Measurements from ENCODE around the gene SDR42E2. TPM values are rescaled to one million over a fixed set of nuclear protein-coding genes. Genes with fewer than 3 reads are reported as not detected.
A peak's percentile ranks its signal among the peaks of the same experiment; 100 is the strongest.
"Not testable (repeated sequence)": the region's sequence is repeated elsewhere in the genome, so short reads cannot be mapped to it uniquely, and the experiment has no call there.

Gene SDR42E2
- total RNA-seq, 1 donor from 2014 or later, result 0.26 TPM

DNA sequence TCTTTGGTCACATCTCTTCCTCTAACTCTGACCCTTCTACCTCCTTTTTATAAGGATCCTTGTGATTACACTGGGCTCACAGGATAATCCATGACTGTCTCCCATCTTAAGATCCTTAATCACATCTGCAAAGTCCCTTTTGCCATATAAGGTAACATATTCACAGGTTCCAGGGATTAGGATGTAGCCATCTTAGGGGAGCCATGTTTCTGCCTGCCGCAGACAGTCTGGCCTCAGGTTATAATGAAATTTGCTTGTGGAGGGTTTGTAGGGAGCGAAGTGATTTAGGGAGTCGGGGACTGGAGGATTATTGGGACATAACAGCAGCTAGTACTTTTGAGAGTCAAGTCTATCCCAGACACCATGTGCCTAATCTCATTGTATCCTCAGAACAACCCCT is 51.5 kb downstream of the SDR42E2 start:
- no peak for DNase-seq (ENCODE audit: low spot score)

DNA sequence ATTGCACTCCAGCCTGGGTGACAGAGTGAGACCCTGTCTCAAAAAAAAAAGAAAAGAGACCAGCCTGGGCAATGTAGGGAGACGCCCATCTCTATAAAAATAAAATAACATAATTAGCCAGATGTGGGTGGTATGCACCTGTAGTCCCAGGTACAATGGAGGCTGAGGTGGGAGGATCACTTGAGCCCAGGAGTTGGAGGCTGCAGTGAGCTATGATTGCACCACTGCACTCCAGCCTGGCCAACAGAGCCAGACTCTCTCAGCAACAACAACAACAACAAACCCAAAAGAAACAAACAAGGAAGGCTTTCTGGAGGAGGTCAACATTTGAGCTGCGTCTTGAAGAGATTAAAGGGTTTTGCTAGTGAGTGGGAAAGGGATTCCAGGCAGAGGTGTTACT is 52.1 kb downstream of the SDR42E2 start:
- no peak for DNase-seq (ENCODE audit: low spot score)

DNA sequence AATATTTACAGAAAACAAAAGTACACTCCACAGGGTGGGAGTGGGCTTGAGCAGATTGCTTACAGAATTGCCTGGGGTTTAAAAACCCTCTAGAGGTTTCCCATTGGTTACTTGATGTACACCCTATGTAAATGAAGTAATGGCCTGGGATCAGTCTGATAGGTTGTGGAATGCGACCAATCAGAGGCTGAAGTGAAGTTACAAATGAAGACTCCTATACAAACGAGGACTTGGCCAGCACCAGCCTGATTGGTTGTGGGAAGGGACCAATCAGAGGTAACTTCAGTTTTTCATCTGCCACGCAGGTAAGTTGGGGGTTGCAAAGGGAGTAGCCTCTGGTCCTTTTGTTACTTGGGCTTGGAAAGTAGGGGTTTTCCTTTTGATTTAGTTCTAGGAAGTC is 52.6 kb downstream of the SDR42E2 start:
- DNase-seq (ENCODE audit: low spot score), result no peak

DNA sequence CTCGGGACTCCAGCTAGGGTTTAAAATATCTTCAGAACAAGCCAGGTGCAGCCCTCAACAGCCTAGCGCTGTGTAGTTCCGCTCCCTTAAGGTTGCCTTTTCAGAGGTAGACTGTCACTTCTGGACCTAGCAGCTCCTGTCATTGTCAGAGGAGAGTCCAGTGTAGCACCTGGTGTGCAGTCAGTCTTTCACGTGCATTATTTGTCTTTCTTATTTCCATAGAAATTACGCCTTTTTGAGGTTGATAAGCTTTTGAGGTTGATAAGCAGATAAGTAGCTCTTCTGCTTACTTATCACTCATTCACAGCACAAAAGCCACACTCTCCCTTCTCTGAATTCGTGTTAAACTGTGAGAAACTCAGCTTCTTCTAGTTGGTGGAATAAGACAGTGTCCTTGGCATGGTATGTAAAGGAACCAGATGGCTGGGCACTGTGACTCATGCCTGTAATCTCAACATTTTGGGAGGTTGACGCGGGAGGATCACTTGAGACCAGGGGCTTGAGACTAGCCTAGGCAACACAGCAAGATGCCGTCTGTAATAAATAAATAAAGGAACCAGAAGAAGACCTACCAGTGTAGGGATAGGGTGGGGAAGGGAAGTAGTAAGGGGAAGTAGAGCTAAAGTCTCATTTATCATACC is 54.0 kb downstream of the SDR42E2 start:
- no peak for DNase-seq (ENCODE audit: low spot score)

DNA sequence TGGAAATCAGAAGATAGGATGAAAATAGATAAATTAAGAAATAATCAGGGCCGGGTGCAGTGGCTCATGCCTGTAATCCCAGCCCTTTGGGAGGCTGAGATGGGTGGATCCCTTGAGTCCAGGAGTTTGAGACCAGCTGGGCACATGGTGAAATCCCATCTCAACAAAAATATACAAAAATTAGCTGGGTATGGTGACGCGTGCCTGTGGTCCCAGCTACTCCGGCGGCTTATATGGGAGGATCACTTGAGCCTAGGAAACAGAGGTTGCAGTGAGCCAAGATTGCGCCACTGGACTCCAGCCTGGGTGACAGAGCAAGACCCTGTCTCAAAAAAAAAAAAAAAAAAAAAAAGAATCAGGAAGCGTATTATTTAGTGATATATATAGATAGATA is 54.5 kb downstream of the SDR42E2 start:
- DNase-seq (ENCODE audit: low spot score), result not testable (repeated sequence)

DNA sequence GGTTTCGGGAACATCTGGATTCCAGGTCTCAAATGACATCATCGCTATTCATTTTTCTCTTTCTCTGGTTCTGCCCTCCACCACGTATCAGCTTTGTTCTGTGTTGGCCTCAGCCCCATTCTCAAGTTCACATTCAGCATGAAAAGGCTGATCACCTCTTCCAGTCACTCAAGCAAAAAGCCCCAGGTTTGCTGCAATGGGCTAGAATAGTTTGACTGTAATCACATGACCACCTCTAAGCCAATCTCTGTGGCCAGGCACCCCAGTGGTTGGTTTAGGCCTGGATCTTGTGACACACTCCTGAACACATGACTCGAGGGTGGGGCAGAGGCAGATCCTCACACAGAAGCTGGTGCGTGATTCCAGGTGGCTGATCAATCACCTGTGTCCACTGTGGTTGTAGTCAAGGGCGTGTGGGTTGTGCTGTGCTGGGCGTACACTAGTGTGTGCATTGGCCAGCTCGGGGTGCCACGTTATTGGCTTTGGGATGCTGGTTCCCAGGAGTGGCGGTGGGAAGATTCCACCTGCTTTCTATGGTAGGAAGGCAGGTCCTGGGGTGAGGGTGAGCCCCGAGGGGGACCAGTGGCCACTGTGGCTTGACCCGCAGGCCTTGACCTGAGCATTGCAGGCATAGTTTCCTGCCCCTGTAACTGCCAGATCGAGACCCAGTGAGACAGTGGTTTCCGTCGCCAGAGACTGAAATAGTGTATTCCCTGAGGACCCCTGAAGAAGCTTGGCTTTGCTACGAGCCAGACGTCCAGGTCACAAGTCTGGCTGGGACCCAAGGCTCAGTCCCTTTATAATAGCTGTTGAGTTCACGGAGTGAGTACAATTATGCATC is 55.8 kb downstream of the SDR42E2 start:
- DNase-seq (ENCODE audit: low spot score), result no peak

DNA sequence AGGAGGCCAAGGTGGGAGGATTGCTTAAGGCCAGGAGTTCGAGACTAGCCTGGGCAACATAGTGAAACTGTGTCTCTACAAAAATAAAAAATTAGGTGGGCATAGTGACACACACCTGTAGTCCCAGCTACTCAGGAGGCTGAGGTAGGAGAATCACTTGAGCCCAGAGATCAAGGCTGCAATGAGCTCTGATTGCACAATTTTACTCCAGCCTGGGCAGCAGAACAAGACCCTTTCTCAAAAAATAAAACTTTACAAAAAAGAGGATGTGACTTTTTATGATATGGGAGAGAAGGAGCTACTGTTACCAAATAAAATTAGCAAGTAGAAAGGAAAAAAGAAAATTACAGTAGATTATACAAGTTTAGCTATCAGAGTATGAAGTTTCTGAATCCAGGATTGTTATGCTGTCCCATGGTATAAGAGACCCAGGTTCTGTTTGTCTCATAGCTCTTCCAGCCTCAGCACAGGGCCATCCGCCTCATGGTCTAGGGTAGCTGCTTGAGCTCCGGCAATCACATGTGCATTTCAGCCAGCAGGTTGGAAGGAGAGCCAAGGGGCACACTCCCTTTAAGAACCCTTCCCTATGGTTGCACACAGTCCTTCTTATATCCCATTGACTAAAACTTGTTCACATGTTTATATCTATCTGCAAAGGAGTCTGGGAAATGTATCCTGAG is 57.2 kb downstream of the SDR42E2 start:
- DNase-seq (ENCODE audit: low spot score), result no peak

DNA sequence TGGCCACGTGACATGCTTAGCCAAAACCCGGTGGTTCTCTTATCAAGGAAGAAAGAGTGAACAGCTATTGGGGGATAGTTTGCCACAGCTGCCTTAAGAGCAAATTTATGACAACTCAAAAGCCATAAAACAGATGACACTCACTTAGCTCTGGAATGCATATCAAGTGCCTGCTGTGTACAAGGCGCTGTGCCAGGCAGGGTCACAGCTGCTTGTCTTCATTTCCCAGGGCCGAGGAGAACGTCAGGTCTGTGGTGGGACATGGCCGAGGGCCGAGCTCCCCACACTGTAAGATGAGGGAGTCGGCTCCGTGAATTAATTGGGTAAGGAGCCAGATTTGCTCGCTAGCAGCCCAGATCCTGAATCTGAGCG is 57.7 kb downstream of the SDR42E2 start:
- DNase-seq (ENCODE audit: low spot score), result no peak

DNA sequence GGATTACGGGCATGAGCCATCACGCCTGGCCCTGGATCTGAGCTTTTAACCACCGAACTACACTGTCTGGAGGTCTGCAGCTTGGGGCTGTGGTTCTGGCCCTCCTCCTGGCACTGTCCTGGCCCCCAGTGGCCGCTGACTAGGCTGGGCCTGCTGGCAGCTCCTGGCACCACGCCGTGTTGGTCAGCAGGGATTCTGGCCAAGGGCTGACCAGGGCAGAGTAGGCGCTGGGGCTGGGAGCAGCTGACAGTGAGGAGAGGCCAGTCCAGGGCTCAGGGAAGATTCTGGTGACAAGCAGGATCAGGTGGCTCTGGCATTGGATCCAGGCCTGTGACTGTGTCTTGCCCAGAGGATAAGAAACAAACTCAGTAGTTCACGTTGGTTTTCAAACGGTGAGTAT is 58.4 kb downstream of the SDR42E2 start:
- DNase-seq (ENCODE audit: low spot score), result peak; percentile 19

DNA sequence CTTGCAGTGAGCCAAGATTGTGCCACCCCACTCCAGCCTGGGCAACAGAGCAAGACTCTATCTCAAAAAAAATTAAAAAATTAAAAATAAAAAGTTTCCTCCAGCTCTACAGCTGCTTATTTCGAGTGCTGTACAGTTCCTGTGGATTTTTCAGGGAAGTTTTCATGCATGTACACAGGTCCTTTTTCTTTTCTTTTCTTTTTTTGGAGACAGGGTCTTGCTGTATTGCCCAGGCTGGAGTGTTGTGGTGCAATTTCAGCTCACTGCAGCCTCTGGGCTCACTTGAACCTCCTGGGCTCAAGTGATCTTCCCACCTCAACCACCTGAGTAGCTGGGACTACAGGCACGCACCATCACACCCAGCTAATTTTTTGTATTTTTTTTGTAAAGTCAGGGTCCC is 59.7 kb downstream of the SDR42E2 start:
- no peak for DNase-seq (ENCODE audit: low spot score)

DNA sequence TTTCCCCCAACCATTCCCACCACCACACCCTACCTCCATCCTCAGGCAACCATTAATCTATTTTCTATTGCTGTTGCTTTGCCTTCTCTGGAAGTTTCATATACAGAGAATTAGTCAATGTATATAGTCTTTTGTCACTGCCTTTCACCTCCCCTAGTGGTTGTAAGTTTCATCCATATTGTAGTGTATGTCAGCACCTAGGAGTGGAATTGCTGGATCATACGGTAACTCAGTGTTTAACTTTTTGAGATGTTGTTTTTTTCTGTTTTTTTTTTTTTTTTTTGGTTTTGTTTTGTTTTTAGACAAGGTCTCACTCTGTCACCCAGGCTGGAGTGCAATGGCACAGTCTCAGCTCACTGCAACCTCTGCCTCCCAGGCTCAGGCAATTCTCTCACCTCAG is 60.7 kb downstream of the SDR42E2 start:
- no peak for DNase-seq (ENCODE audit: low spot score)

DNA sequence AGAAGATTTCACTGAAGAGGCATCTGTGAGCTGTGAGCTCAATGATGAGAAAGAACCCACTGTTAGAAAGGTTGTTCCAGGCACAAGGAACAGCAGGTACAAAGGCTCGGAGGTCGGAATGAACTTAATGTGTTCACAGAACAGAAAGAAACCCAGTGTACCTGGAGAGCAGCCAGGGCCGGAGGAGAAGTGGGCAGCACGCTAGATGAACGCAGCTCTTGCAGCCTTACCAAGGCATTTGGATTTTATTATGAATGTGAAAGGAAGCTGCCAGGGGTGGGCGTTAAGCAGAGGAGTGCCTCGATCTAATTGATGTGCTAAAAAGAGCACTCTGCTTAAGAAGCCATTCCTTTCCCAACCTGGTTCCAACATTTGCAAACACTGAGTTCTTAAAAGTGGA is 62.8 kb downstream of the SDR42E2 start:
- no peak for DNase-seq (ENCODE audit: low spot score)

DNA sequence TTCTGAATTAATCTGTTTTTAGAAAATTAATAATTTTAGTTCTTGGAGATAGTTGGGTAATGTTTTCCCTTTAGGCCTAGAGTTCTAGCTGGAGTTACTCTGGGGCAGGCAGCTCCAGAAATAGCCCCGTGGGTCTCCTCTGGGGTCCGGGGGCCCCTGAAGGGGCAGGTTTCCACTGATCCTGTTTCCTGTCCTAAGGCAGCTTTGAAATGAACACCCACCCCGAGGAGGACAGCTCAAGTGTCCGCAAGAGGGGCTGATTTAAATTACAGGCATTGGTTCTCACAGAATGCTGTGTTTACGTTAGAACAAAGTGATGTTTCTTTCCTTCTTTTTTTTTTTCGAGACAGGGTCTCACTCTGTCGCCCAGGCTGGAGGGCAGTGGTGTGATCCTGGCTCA is 67.6 kb downstream of the SDR42E2 start:
- no peak for DNase-seq (ENCODE audit: low spot score)

DNA sequence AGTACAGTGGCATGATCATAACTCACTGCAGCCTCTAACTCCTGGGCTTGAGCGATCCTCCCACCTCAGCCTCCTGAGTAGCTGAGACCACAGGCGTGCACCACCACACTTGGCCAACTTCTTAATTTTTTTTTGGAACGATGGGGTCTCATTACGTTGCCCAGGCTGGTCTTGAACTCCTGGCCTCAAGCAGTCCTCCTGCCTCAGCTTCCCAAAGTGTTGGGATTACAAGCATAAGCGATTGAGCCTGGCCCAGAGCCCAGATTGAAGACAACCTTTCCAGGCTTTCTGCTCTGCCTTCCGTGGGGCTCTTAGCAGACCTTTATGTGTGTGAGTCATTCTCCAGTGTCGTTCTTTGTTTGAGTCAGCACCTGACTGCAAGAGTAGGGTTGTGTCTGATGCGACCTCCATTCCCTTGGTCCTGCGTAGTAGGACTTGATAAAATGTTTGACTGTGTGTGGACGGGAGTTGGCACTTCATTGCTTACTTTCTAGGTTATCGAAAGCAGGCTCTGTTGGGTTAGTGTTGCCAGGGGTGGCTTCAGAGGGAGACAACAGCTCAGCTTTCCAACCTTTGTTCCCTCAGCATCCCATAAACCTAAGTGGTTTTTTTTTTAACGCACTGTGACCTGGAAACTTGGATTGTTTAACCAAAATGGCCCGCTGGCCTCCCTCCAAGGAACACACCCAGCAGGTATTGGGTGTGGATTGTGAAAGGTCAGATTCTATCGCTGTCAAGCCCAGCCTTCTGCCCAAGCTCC is 70.2 kb downstream of the SDR42E2 start:
- peak; percentile 83 for DNase-seq (ENCODE audit: low spot score)

DNA sequence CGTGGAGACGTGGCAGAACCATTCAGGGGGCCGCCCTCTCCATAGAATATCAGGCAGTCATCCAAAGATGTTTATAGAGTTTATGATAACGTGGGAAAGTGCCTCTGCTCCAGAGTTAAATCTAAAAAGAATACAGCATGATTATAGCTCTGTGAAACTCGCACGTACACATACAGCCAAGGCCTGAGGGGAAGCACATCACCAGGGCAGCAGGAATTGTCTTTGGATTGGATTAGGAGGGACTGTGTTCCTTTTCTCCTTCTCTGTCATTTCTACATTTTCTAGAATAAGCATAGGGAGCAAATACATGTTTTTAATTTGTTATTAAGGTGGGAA is 70.7 kb downstream of the SDR42E2 start:
- no peak for DNase-seq (ENCODE audit: low spot score)

DNA sequence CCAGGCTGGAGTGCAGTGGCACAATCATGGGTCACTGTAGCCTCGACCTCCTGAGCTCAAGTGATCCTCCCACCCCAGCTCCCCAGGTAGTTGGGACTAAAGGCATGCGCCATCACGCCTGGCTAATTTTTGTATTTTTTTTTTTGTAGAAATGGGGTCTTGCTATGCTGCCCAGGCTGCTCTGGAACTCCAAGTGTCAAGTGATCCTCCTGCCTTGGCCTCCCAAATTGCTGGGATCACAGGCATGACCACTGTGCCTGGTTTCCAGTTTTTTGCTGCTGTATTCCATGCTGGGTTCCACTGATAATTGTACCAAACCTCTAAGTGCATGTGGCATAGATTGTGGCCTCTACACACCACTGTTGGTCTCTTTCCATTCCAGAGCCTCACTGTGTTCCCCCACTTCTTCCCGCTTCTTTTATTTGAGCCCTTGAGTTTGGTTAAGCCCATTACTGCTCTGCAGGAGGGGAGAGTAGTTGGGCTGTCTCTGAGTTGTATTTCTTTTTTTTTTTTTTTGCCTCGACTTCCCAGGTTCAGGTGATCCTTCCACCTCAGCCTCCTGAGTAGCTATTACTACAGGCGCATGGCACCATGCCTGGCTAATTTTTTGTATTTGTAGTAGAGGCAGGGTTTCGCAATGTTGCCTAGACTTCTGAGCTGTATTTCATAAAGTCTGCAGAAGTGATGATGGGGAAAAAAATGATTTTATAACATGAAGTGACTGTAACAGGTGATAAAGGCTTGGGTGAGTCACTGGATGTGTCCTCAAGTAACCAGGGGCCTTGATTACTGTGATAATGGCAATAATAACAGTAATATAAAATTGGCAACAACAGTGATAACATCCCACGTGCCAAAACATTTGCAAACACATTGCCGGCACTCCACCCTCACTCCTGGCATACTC is 73.8 kb downstream of the SDR42E2 start:
- DNase-seq (ENCODE audit: low spot score), result no peak

DNA sequence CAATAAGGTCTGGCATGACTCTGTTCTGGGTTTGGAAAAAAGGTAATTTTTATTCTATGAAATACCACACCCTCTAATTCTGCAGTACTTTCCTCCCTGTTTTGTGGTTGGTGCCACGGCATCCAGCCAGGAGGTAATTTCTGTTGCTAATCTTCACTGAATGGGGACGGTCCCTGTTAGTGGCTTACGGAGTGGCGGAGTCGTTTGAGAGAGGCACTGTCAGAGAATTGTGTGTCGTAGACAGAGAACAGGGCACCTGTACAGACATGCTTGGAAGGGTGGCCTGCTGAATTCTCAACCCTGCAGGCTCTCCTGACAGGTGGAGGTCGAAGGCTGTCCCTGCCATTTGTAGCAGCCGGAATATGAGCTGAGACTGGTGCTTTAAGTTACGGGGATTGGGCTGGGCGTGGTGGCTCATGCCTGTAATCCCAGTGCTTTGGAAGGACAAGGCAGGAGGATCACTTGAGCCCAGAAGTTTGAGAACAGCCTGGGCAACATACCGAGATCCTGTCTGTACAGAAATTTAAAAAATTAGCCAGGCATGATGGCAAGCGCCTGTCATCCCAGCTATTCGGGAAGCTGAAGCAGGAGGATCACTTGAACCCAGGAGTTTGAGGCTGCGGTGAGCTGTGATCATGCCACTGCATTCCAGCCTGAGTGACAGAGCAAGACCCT is 77.0 kb downstream of the SDR42E2 start:
- DNase-seq (ENCODE audit: low spot score), result no peak

DNA sequence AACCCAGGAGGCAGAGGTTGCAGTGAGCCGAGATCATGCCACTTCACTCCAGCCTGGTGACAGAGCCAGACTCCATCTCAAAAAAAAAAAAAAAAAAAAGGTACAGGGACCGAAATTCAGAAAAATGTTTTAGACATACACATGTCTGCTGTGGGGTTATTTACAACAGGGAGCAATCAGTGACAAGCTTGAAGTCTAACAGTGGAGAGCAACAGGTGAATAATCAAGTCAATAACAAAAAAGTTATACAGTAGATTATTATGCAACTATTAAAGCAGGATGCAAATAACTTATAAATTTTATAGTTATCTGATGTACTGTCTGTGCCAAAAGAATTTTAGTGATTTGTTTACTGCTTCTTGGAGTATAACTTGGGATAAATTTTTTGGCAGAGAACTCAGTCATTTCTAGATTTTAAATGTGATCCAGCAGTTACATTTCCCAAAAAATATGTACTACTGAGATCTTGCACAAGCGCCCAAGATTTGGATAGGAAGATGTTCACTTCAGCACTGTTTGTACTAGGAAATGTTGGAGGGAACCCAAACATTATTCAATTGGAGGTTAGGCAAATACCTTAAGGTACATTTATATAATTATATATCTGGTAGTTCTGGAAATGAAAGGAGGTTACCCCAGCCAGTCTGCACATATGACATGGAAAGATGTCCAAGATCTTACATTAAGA is 77.9 kb downstream of the SDR42E2 start:
- DNase-seq (ENCODE audit: low spot score), result no peak
